Esophagus muscularis mucosa (tissue), 4 donors: Measurements from ENCODE around the gene TMCO6. TPM values are rescaled to one million over a fixed set of nuclear protein-coding genes. Genes with fewer than 3 reads are reported as not detected.
"Not testable (repeated sequence)": the region's sequence is repeated elsewhere in the genome, so short reads cannot be mapped to it uniquely, and the experiment has no call there.

Experiments
- DNase-seq: peaks from one replicate; pipeline ENCODE4 v3.0.0-alpha.2; 2017; ENCODE audit errors: extremely low spot score
- H3K27ac ChIP-seq, 4 donors: fragments of 200-600 bp; sonication (generic); replicated peaks in 1 of 4; 1 replicate in 3 of 4; 2 replicates in 1 of 4; pipeline ENCODE4 v1.5.1; 2016 to 2019; ENCODE audit warnings: mild to moderate bottlenecking in 1 of 4
- H3K27me3 ChIP-seq, 4 donors: fragments of 200-600 bp; sonication (generic); one replicate each; pipeline versions ENCODE4 v1.5.1 to v1.6.0; 2016 to 2019
- H3K36me3 ChIP-seq, 4 donors: fragments of 200-600 bp; sonication (generic); one replicate each; pipeline ENCODE4 v1.5.1; 2016 to 2019
- H3K4me1 ChIP-seq, 4 donors: fragments of 200-600 bp; sonication (generic); one replicate each; pipeline ENCODE4 v1.5.1; 2016 to 2019
- H3K4me3 ChIP-seq, 4 donors: fragments of 200-600 bp; sonication (generic); 1 replicate in 2 of 4; 2 replicates in 2 of 4; pipeline ENCODE4 v1.5.1; 2016 to 2019; ENCODE audit warnings: mild to moderate bottlenecking in 4 of 4, moderate library complexity in 1 of 4
- H3K9me3 ChIP-seq, 4 donors: fragments of 200-600 bp; sonication (generic); 1 replicate in 3 of 4; 2 replicates in 1 of 4; pipeline ENCODE4 v1.5.1; 2016 to 2019
- CTCF ChIP-seq, 3 experiments: fragments of 200-600 bp in 2 of 3; fragments of 450-650 bp in 1 of 3; sonication (generic) in 2 of 3; IDR thresholded peaks; one replicate each; pipeline ENCODE4 v1.5.1; 2017 to 2019; ENCODE audit warnings: antibody characterized with exemption in 3 of 3, mild to moderate bottlenecking in 2 of 3, moderate library complexity in 1 of 3
- EP300 ChIP-seq: sonication (generic); formaldehyde crosslinking; IDR thresholded peaks from one replicate; pipeline ENCODE4 v1.6.1; 2017; ENCODE audit warnings: antibody characterized with exemption
- POLR2A ChIP-seq: fragments of 450-650 bp; IDR thresholded peaks from one replicate; pipeline ENCODE4 v1.6.1; 2017; ENCODE audit warnings: antibody characterized with exemption, moderate library complexity, mild to moderate bottlenecking, low read depth
- POLR2AphosphoS5 ChIP-seq, 2 donors: sonication (generic); formaldehyde crosslinking; IDR thresholded peaks; one replicate each; pipeline ENCODE4 v1.6.1; 2017; ENCODE audit warnings: antibody characterized with exemption in 2 of 2
- WGBS: methylation state at CpG from one replicate; pipeline ENCODE4 v1.1.5; 2018; 5-methylcytosine and 5-hydroxymethylcytosine counted together
- intact Hi-C: fragments of 100-400 bp; cut with DNase I; formaldehyde crosslinking; loops from one replicate; pipeline ENCODE4 v1.15.1; 2023
- total RNA-seq, 4 donors: library from RNA; depleted of rRNA; stranded (reverse); fragments of >200 nt; gene quantifications; one replicate each; pipeline versions ENCODE4 v1.1.0 to v1.2.1, GENCODE V29; 2016

The TMCO6 gene
- total RNA-seq, 4 donors from 2014 or later: 14.0 to 41.4 (median 22.2) TPM

GRCh38 chr5:140637371-140638100 is 1.7 kb upstream of the TMCO6 start:
- no peak overlapping the region for H3K27ac ChIP-seq
- 87% methylated on average over 10 of the region's 10 CpGs for WGBS
- no peak for DNase-seq
- intact Hi-C loops: loop anchor here (5.0 kb wide), 2 partner anchors 70 to 85 kb away; no protein-coding TSS in a partner anchor
- no peak overlapping the region for H3K4me3 ChIP-seq
- TF ChIP-seq CTCF (IDR thresholded peaks at IDR 0.05): no peak
- no peak for TF ChIP-seq EP300
- no peak for TF ChIP-seq POLR2A
- TF ChIP-seq POLR2AphosphoS5 (IDR thresholded peaks at IDR 0.05): no peak
- H3K36me3 ChIP-seq: peaks cover 0 to 12% (median 9%) of the 10 kb centered on the region in 4 donors
- H3K4me1 ChIP-seq: peaks cover 16 to 41% (median 38%) of the 10 kb centered on the region in 4 donors
- H3K9me3 ChIP-seq: no peaks in the 10 kb centered on the region
- H3K27me3 ChIP-seq: no peaks in the 10 kb centered on the region

- Histone ChIP-seq H3K36me3 (peaks cover 4 to 23% (median 21%) of the 10 kb centered on the region in 4 donors), H3K27ac (peak overlapping the region; percentile 87 to 96 (median 90)), H3K4me1 (peaks cover 16 to 30% (median 28%) of the 10 kb centered on the region in 4 donors), H3K4me3 (peak overlapping the region; percentile 74 to 88 (median 76))
- not testable (repeated sequence) for H3K27me3 ChIP-seq, H3K9me3 ChIP-seq, DNase-seq
- 16% methylated on average over 9 of the region's 9 CpGs for WGBS
- intact Hi-C loops: loop anchor here (5.0 kb wide), 2 partner anchors 72 to 87 kb away; no protein-coding TSS in a partner anchor
Measured at GRCh38 chr5:140638898-140639147, 428 bp upstream of the TMCO6 start.

- no peak for DNase-seq
- WGBS: 90% methylated on average over 8 of the region's 8 CpGs
- TF ChIP-seq EP300: no peak
- TF ChIP-seq CTCF (IDR thresholded peaks at IDR 0.05): no peak
- TF ChIP-seq POLR2A: no peak
- no peak for TF ChIP-seq POLR2AphosphoS5 (IDR thresholded peaks at IDR 0.05)
- H3K27ac ChIP-seq: no peak overlapping the region
- H3K9me3 ChIP-seq: no peaks in the 10 kb centered on the region
- H3K27me3 ChIP-seq: no peaks in the 10 kb centered on the region
- H3K36me3 ChIP-seq: peaks cover 19 to 43% (median 38%) of the 10 kb centered on the region in 4 donors
- intact Hi-C loops: no loop called here
- H3K4me1 ChIP-seq: peaks cover 23 to 43% (median 39%) of the 10 kb centered on the region in 4 donors
- H3K4me3 ChIP-seq: no peak overlapping the region
Measured at GRCh38 chr5:140641716-140642115, 2.5 kb downstream of the TMCO6 start.

GRCh38 chr5:140642718-140643117 is 3.5 kb downstream of the TMCO6 start:
- TF ChIP-seq POLR2A: no peak
- TF ChIP-seq POLR2AphosphoS5 (IDR thresholded peaks at IDR 0.05): no peak
- no peak for TF ChIP-seq EP300
- TF ChIP-seq CTCF (IDR thresholded peaks at IDR 0.05): no peak
- intact Hi-C loops: no loop called here

GRCh38 chr5:140647042-140647419 is 7.8 kb downstream of the TMCO6 start:
- no peak for TF ChIP-seq POLR2A
- TF ChIP-seq CTCF (IDR thresholded peaks at IDR 0.05): no peak
- TF ChIP-seq POLR2AphosphoS5 (IDR thresholded peaks at IDR 0.05): no peak
- no peak for TF ChIP-seq EP300
- Histone ChIP-seq H3K36me3 (peaks cover 41 to 72% (median 63%) of the 10 kb centered on the region in 4 donors), H3K27me3 (no peaks in the 10 kb centered on the region), H3K9me3 (no peaks in the 10 kb centered on the region), H3K4me1 (peaks cover 19 to 41% (median 39%) of the 10 kb centered on the region in 4 donors), H3K27ac (peak overlapping the region; percentile 83 to 87 (median 86)), H3K4me3 (peak overlapping the region; percentile 77 to 94 (median 89))
- intact Hi-C loops: loop anchor here (5.0 kb wide), 1 partner anchor 245 kb away; the partner anchor contains the start of gene ANKHD1
- 3% methylated on average over 12 of the region's 27 CpGs for WGBS
- DNase-seq: no peak

More at GRCh38 chr5:140642718-140643117, 3.5 kb downstream of the TMCO6 start:
- no peak overlapping the region for H3K27ac ChIP-seq
- no peak overlapping the region for H3K4me3 ChIP-seq
- DNase-seq: no peak
- H3K4me1 ChIP-seq: peaks cover 26 to 47% (median 43%) of the 10 kb centered on the region in 4 donors
- peaks cover 19 to 43% (median 38%) of the 10 kb centered on the region in 4 donors for H3K36me3 ChIP-seq
- H3K9me3 ChIP-seq: no peaks in the 10 kb centered on the region
- no peaks in the 10 kb centered on the region for H3K27me3 ChIP-seq
- 70% methylated on average over 3 of the region's 3 CpGs for WGBS
